CD14-positive monocyte (primary cell): ENCODE data around the gene ARFGEF2. TPM values are rescaled to one million over a fixed set of nuclear protein-coding genes. Genes with fewer than 3 reads are reported as not detected.
A peak's percentile ranks its signal among the peaks of the same experiment; 100 is the strongest.

Source experiments
- DNase-seq, 3 donors: peaks; one replicate each; pipeline ENCODE4 v3.0.0-alpha.2; 2011 to 2022
- H2AFZ ChIP-seq: 2 replicates; pipeline ENCODE4 v1.6.0; 2012; ENCODE audit warnings: mild to moderate bottlenecking, low read depth, low read length, inconsistent platforms; ENCODE audit not compliant: insufficient read depth, poor library complexity, severe bottlenecking
- H3K27ac ChIP-seq, 2 donors: 1 replicate in 1 of 2; 2 replicates in 1 of 2; pipeline ENCODE4 v1.5.1; 2012 to 2013; ENCODE audit warnings: low read length in 2 of 2, control low read depth in 1 of 2, inconsistent platforms in 1 of 2, low read depth in 1 of 2, mild to moderate bottlenecking in 1 of 2
- H3K27me3 ChIP-seq, 2 donors: one replicate each; pipeline versions ENCODE4 v1.6.0 to v1.6.1; 2011 to 2013; ENCODE audit warnings: low read length in 2 of 2; ENCODE audit not compliant: control insufficient read depth in 2 of 2, insufficient read depth in 2 of 2
- H3K36me3 ChIP-seq, 2 donors: replicated peaks in 1 of 2; 1 replicate in 1 of 2; 2 replicates in 1 of 2; pipeline versions ENCODE4 v1.5.1 to v1.6.1; 2012 to 2013; ENCODE audit warnings: low read length in 2 of 2, control low read depth in 1 of 2, inconsistent platforms in 1 of 2, mild to moderate bottlenecking in 1 of 2; ENCODE audit not compliant: insufficient read depth in 2 of 2, control insufficient read depth in 1 of 2
- H3K4me1 ChIP-seq, 2 donors: 1 replicate in 1 of 2; 2 replicates in 1 of 2; pipeline versions ENCODE4 v1.5.1 to v1.6.1; 2012 to 2013; ENCODE audit warnings: low read length in 2 of 2, control low read depth in 1 of 2, inconsistent platforms in 1 of 2, mild to moderate bottlenecking in 1 of 2, moderate library complexity in 1 of 2; ENCODE audit not compliant: insufficient read depth in 2 of 2, control insufficient read depth in 1 of 2
- H3K4me2 ChIP-seq: replicated peaks from 2 replicates; pipeline ENCODE3; 2012; ENCODE audit warnings: low read length, moderate library complexity, mild to moderate bottlenecking; ENCODE audit not compliant: poor library complexity, severe bottlenecking; ENCODE audit errors: extremely low read depth
- H3K4me3 ChIP-seq, 3 experiments: fragments of 200-600 bp in 1 of 3; sonication (generic) in 1 of 3; replicated peaks in 1 of 3; 1 replicate in 2 of 3; 2 replicates in 1 of 3; pipeline ENCODE4 v1.5.1; 2011 to 2013; ENCODE audit warnings: low read length in 3 of 3, mild to moderate bottlenecking in 3 of 3, control low read depth in 2 of 3, low read depth in 2 of 3, inconsistent platforms in 1 of 3, moderate library complexity in 1 of 3
- H3K79me2 ChIP-seq: 2 replicates; pipeline ENCODE4 v1.6.0; 2012; ENCODE audit warnings: mild to moderate bottlenecking, control low read depth, inconsistent platforms, low read length, moderate library complexity; ENCODE audit not compliant: insufficient read depth
- H3K9ac ChIP-seq: 2 replicates; pipeline ENCODE4 v1.6.0; 2017; ENCODE audit warnings: low read length, mild to moderate bottlenecking; ENCODE audit not compliant: insufficient read depth, poor library complexity, severe bottlenecking
- H3K9me3 ChIP-seq, 2 donors: replicated peaks in 1 of 2; 1 replicate in 1 of 2; 2 replicates in 1 of 2; pipeline versions ENCODE4 v1.5.1 to v1.6.1; 2012 to 2013; ENCODE audit warnings: low read length in 2 of 2, control low read depth in 1 of 2; ENCODE audit not compliant: control insufficient read depth in 1 of 2, insufficient read depth in 1 of 2
- H4K20me1 ChIP-seq: 2 replicates; pipeline ENCODE4 v1.6.0; 2012; ENCODE audit warnings: mild to moderate bottlenecking, low read length, control low read depth, moderate library complexity; ENCODE audit not compliant: insufficient read depth
- H3K27ac Mint-ChIP-seq, 7 donors: one replicate each; pipeline ENCODE4 v1.8.0; 2020; ENCODE audit warnings: mild to moderate bottlenecking in 7 of 7, mixed read lengths in 7 of 7, moderate library complexity in 6 of 7, inconsistent platforms in 2 of 7
- H3K27me3 Mint-ChIP-seq, 3 donors: one replicate each; pipeline ENCODE4 v1.8.0; 2021 to 2022; ENCODE audit warnings: low read depth in 3 of 3, mild to moderate bottlenecking in 3 of 3, mixed read lengths in 3 of 3, moderate library complexity in 3 of 3, inconsistent platforms in 1 of 3
- H3K36me3 Mint-ChIP-seq, 2 donors: one replicate each; pipeline ENCODE4 v1.8.0; 2020; ENCODE audit warnings: mixed read lengths in 2 of 2, inconsistent platforms in 1 of 2, mild to moderate bottlenecking in 1 of 2
- H3K4me1 Mint-ChIP-seq: one replicate; pipeline ENCODE4 v1.8.0; 2020; ENCODE audit warnings: mild to moderate bottlenecking, mixed read lengths
- H3K4me3 Mint-ChIP-seq, 2 donors: one replicate each; pipeline ENCODE4 v1.8.0; 2020; ENCODE audit warnings: mild to moderate bottlenecking in 2 of 2, mixed read lengths in 2 of 2, moderate library complexity in 1 of 2
- H3K9me3 Mint-ChIP-seq, 7 donors: one replicate each; pipeline ENCODE4 v1.8.0; 2020 to 2022; ENCODE audit warnings: mixed read lengths in 7 of 7, mild to moderate bottlenecking in 6 of 7, moderate library complexity in 6 of 7, inconsistent platforms in 2 of 7
- CTCF ChIP-seq: fragments of 200-600 bp; IDR thresholded peaks from one replicate; pipeline ENCODE4 v1.8.0; 2022; ENCODE audit warnings: antibody characterized with exemption, mild to moderate bottlenecking
- WGBS: methylation state at CpG from one replicate; pipeline ENCODE4 v1.1.5; 2013; ENCODE audit warnings: missing lambda C conversion rate; ENCODE audit not compliant: insufficient coverage; 5-methylcytosine and 5-hydroxymethylcytosine counted together
- intact Hi-C, 2 donors: fragments of 100-400 bp; cut with micrococcal nuclease; formaldehyde crosslinking; loops; one replicate each; pipeline versions ENCODE4 v1.15.0 to v1.15.1; 2023
- polyA plus RNA-seq, 3 donors: library from polyadenylated mRNA; depleted of rRNA in 1 of 3; unstranded in 2 of 3; stranded (reverse) in 1 of 3; fragments of 300-500 nt in 2 of 3; fragments of >200 nt in 1 of 3; fragmentation: Illumina TruSeq in 2 of 3; gene quantifications; 1 replicate in 2 of 3; 2 replicates in 1 of 3; pipeline ENCODE4 v1.2.3, GENCODE V29; 2012 to 2021

ARFGEF2 gene
- polyA plus RNA-seq, 3 donors: 4.6 to 10.9 (median 5.5) TPM

- peaks cover 5 to 6% of the 10 kb centered on the region in 2 donors for H3K36me3 Mint-ChIP-seq
- no peak overlapping the region for H3K4me3 ChIP-seq
- no peak overlapping the region for H3K9ac ChIP-seq
- intact Hi-C loops: loop anchor here (2.0 to 5.0 kb wide), 5 partner anchors 76 to 248 kb away; no protein-coding TSS in a partner anchor
- WGBS: no CpG with 5 or more reads among the region's 5 CpGs
- no peaks in the 10 kb centered on the region for H4K20me1 ChIP-seq
- H3K4me2 ChIP-seq: no peak overlapping the region
- H3K27ac Mint-ChIP-seq: peak overlapping the region in 1 of 7 donors; percentile 75
- peaks cover 0 to 6% (median 4%) of the 10 kb centered on the region in 3 donors for H3K27me3 Mint-ChIP-seq
- no peaks in the 10 kb centered on the region for H3K36me3 ChIP-seq
- H3K4me3 Mint-ChIP-seq: no peak overlapping the region
- peak; percentile 48 for TF ChIP-seq CTCF
- H2AFZ ChIP-seq: no peak overlapping the region
- H3K4me1 Mint-ChIP-seq: peaks cover 66% of the 10 kb centered on the region
- peaks cover 48 to 61% of the 10 kb centered on the region in 2 donors for H3K4me1 ChIP-seq
- H3K27me3 ChIP-seq: no peaks in the 10 kb centered on the region
- peaks cover 2 to 9% (median 6%) of the 10 kb centered on the region in 7 donors for H3K9me3 Mint-ChIP-seq
- H3K27ac ChIP-seq: no peak overlapping the region
- no peaks in the 10 kb centered on the region for H3K79me2 ChIP-seq
- no peak for DNase-seq
- peaks cover 0 to 6% of the 10 kb centered on the region in 2 donors for H3K9me3 ChIP-seq
These were observed 16.2 kb upstream of the ARFGEF2 start for GRCh38 chr20:48905297-48905647.

GRCh38 chr20:48906221-48906877 lies 15.2 kb upstream of the ARFGEF2 start:
- no peak overlapping the region for H3K4me3 Mint-ChIP-seq
- H3K27me3 Mint-ChIP-seq: peaks cover 0 to 6% (median 4%) of the 10 kb centered on the region in 3 donors
- Histone ChIP-seq H3K4me3 (no peak overlapping the region), H2AFZ (no peak overlapping the region), H3K79me2 (no peaks in the 10 kb centered on the region), H3K4me2 (no peak overlapping the region), H4K20me1 (no peaks in the 10 kb centered on the region), H3K9me3 (peaks cover 0 to 6% of the 10 kb centered on the region in 2 donors), H3K9ac (no peak overlapping the region), H3K4me1 (peaks cover 47 to 62% of the 10 kb centered on the region in 2 donors), H3K36me3 (no peaks in the 10 kb centered on the region), H3K27me3 (no peaks in the 10 kb centered on the region), H3K27ac (no peak overlapping the region)
- no peak for TF ChIP-seq CTCF
- H3K9me3 Mint-ChIP-seq: peaks cover 2 to 9% (median 6%) of the 10 kb centered on the region in 7 donors
- H3K4me1 Mint-ChIP-seq: peaks cover 66% of the 10 kb centered on the region
- H3K36me3 Mint-ChIP-seq: peaks cover 6 to 7% of the 10 kb centered on the region in 2 donors
- 72% methylated on average over 4 of the region's 7 CpGs for WGBS
- DNase-seq: no peak
- intact Hi-C loops: loop anchor here in 1 of 2 donors (5.0 kb wide), 2 partner anchors 119 to 194 kb away; no protein-coding TSS in a partner anchor
- peak overlapping the region in 6 of 7 donors; percentile 4 to 68 (median 45) for H3K27ac Mint-ChIP-seq
